Ishikawa (cell line): ENCODE data around the gene YPEL2.

Experiments
- CEBPB ChIP-seq: IDR thresholded peaks from 2 replicates; pipeline ENCODE4 v1.6.1; 2012
- CREB1 ChIP-seq: IDR thresholded peaks from 2 replicates; pipeline ENCODE4 v1.6.1; 2012; ENCODE audit warnings: low read depth
- EGR1 ChIP-seq: IDR thresholded peaks from 2 replicates; pipeline ENCODE4 v1.6.1; 2012
- EP300 ChIP-seq: IDR thresholded peaks from 2 replicates; pipeline ENCODE4 v1.6.1; 2012; ENCODE audit warnings: borderline replicate concordance
- FOXM1 ChIP-seq: IDR thresholded peaks from 2 replicates; pipeline ENCODE4 v1.6.1; 2012; ENCODE audit warnings: low read depth, borderline replicate concordance
- NFIC ChIP-seq: IDR thresholded peaks from 2 replicates; pipeline ENCODE4 v1.6.1; 2012
- RAD21 ChIP-seq: IDR thresholded peaks from 2 replicates; pipeline ENCODE4 v1.6.1; 2012; ENCODE audit warnings: low read depth
- TAF1 ChIP-seq: IDR thresholded peaks from 2 replicates; pipeline ENCODE4 v1.6.1; 2012; ENCODE audit warnings: low read depth, mild to moderate bottlenecking
- TCF12 ChIP-seq: IDR thresholded peaks from 2 replicates; pipeline ENCODE4 v1.6.1; 2012; ENCODE audit warnings: low read depth
- TEAD4 ChIP-seq: IDR thresholded peaks from 2 replicates; pipeline ENCODE4 v1.6.1; 2012
- USF1 ChIP-seq: IDR thresholded peaks from 2 replicates; pipeline ENCODE4 v1.6.1; 2012
- YY1 ChIP-seq: IDR thresholded peaks from 2 replicates; pipeline ENCODE4 v1.6.1; 2012; ENCODE audit warnings: low read depth
- ZBTB7A ChIP-seq: IDR thresholded peaks from 2 replicates; pipeline ENCODE4 v1.6.1; 2012; ENCODE audit warnings: low read depth
- TF ChIP-seq, protein P1 (sequence below): IDR thresholded peaks from 2 replicates; pipeline ENCODE4 v1.6.1; 2012
- TF ChIP-seq, protein P2 (sequence below): IDR thresholded peaks from 2 replicates; pipeline ENCODE4 v1.6.1; 2012; ENCODE audit warnings: low read depth, mild to moderate bottlenecking

Gene YPEL2

DNA sequence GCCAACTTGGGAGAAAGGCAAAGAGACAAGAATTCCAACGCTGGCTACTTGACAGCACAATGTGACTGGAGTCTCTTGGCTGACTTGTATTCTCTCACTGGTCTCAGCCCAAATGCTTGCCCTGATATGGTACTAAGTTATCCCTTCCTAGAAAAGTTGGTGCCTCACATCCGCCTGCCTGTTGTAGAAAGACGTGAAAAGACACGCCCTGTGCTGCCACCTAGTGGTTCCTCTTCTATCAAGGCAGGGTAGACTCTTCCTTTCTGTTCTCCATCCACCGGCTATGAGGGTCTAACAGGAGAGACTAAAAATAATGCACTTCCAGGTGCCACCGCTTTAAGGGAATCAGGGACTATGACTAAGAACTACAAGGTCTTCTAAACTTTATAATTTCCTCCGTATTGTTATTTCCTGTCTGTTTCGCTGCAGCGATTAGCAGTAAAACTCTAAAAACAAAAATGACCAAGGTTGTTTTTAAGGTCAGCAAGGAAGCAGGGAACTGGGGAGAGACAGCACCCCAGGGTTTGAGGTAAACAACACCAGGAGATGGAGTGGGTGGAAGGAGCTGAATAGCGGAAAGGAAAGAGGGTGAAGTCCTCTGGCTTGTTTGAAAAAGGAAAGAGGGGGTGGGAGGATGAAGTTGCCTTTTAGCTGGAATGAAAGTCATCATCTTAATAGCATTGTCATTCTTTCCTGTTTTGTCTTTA, 109.5 kb downstream of the YPEL2 start:
- no peak for TF ChIP-seq CREB1
- no peak for TF ChIP-seq YY1
- TF ChIP-seq TAF1: no peak
- TF ChIP-seq EP300: no peak
- peak; percentile 92 for TF ChIP-seq RAD21
- TF ChIP-seq TEAD4: no peak
- no peak for TF ChIP-seq CEBPB
- TF ChIP-seq, protein P1, sequence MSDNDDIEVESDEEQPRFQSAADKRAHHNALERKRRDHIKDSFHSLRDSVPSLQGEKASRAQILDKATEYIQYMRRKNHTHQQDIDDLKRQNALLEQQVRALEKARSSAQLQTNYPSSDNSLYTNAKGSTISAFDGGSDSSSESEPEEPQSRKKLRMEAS: no peak
- no peak for TF ChIP-seq EGR1

- no peak for TF ChIP-seq CEBPB
- no peak for TF ChIP-seq FOXM1
- TF ChIP-seq, protein P1: no peak
- TF ChIP-seq RAD21: no peak
- no peak for TF ChIP-seq CREB1
- no peak for TF ChIP-seq EGR1
- no peak for TF ChIP-seq EP300
- no peak for TF ChIP-seq TCF12
- TF ChIP-seq TAF1: no peak
- TF ChIP-seq TEAD4: no peak
- no peak for TF ChIP-seq USF1
- TF ChIP-seq YY1: no peak
- no peak for TF ChIP-seq NFIC
- no peak for TF ChIP-seq ZBTB7A
- TF ChIP-seq, protein P2, sequence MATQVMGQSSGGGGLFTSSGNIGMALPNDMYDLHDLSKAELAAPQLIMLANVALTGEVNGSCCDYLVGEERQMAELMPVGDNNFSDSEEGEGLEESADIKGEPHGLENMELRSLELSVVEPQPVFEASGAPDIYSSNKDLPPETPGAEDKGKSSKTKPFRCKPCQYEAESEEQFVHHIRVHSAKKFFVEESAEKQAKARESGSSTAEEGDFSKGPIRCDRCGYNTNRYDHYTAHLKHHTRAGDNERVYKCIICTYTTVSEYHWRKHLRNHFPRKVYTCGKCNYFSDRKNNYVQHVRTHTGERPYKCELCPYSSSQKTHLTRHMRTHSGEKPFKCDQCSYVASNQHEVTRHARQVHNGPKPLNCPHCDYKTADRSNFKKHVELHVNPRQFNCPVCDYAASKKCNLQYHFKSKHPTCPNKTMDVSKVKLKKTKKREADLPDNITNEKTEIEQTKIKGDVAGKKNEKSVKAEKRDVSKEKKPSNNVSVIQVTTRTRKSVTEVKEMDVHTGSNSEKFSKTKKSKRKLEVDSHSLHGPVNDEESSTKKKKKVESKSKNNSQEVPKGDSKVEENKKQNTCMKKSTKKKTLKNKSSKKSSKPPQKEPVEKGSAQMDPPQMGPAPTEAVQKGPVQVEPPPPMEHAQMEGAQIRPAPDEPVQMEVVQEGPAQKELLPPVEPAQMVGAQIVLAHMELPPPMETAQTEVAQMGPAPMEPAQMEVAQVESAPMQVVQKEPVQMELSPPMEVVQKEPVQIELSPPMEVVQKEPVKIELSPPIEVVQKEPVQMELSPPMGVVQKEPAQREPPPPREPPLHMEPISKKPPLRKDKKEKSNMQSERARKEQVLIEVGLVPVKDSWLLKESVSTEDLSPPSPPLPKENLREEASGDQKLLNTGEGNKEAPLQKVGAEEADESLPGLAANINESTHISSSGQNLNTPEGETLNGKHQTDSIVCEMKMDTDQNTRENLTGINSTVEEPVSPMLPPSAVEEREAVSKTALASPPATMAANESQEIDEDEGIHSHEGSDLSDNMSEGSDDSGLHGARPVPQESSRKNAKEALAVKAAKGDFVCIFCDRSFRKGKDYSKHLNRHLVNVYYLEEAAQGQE: no peak
Observed at GRCh38 chr17:59441464-59442096, 110.1 kb downstream of the YPEL2 start.

GRCh38 chr17:59443106-59443505, 111.7 kb downstream of the YPEL2 start:
- TF ChIP-seq ZBTB7A (no peak), TAF1 (no peak)
